ENCODE data around the gene NEK2.

DNA sequence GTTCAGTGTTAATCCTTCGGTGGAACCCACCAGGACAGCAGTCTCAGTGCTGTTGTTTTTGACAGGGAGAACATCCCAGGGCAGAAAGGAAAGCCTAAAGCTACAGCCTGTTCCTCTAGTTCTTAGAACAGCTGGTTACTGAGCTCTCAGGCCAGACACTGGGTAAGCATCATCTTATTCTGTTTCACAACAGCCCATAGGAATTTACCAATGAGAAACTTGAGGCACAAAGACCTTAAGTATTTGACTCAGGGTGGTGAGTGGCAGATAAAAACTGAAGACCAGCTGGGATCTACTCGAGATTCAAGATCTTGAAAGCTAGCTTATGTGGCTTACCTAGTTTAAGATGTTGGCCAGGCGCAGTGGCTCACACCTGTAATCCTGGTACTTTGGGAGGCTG is 9.4 kb upstream of the NEK2 start:
- TF ChIP-seq FOXM1 (IDR thresholded peaks at IDR 0.05; ENCODE audit: borderline replicate concordance) (no peak), ARNT (IDR thresholded peaks at IDR 0.05) (no peak), FOXA1 (IDR thresholded peaks at IDR 0.05) (no peak), BHLHE40 (IDR thresholded peaks at IDR 0.05; ENCODE audit: borderline replicate concordance) (no peak), CTBP1 (IDR thresholded peaks at IDR 0.05; ENCODE audit: borderline replicate concordance) (no peak), ELF4 (IDR thresholded peaks at IDR 0.05) (no peak), SP1 (IDR thresholded peaks at IDR 0.05) (no peak), TARDBP (IDR thresholded peaks at IDR 0.05) (no peak), NFRKB (IDR thresholded peaks at IDR 0.05) (no peak), FOXK2 (IDR thresholded peaks at IDR 0.05) (no peak), SUZ12 (IDR thresholded peaks at IDR 0.05) (no peak)
- TF ChIP-seq, protein P1, sequence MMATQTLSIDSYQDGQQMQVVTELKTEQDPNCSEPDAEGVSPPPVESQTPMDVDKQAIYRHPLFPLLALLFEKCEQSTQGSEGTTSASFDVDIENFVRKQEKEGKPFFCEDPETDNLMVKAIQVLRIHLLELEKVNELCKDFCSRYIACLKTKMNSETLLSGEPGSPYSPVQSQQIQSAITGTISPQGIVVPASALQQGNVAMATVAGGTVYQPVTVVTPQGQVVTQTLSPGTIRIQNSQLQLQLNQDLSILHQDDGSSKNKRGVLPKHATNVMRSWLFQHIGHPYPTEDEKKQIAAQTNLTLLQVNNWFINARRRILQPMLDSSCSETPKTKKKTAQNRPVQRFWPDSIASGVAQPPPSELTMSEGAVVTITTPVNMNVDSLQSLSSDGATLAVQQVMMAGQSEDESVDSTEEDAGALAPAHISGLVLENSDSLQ (IDR thresholded peaks at IDR 0.05), result no peak
